Gastrocnemius medialis (tissue), 4 donors: ENCODE data around the gene HPCA.

ENCODE experiments used
- CTCF ChIP-seq, 5 experiments: fragments of 450-650 bp in 3 of 5; fragments of 200-600 bp in 2 of 5; sonication (generic) in 2 of 5; IDR thresholded peaks in 4 of 5; conservative IDR thresholded peaks in 1 of 5; 1 replicate in 4 of 5; 2 replicates in 1 of 5; pipeline ENCODE4 v1.5.1; 2016 to 2019; ENCODE audit warnings: antibody characterized with exemption in 5 of 5, mild to moderate bottlenecking in 3 of 5, moderate library complexity in 3 of 5
- POLR2A ChIP-seq, 2 donors: fragments of 450-650 bp; IDR thresholded peaks; one replicate each; pipeline ENCODE4 v1.6.1; 2017; ENCODE audit warnings: antibody characterized with exemption in 2 of 2, mild to moderate bottlenecking in 2 of 2, moderate library complexity in 2 of 2

DNA sequence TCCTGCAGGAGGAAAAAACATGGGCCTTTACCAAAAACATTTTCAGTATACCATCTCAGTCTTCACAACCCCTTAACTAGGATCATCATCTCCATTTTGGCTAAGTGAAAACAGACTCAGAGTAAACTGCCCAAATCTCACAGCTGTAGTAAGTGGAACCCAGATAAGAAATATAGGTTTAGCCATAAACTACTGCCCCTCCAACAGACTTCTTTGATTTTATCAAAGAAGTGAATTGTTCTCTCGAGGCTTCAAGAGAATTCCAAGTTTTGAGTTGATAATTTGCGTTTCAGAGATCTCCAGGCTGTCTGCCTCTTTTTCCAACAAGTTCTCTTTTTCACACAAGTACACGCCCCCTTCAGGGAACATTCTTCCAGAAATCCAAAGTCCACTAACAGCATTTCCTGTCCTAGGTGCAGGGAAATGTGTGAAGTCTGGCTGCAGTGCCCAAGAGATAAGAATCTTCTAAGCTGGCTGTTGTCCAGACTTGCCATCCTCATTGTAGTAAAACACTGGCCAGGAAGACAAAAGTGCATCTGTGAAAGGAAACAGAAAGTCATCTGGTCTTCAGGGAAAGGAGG, 47.5 kb downstream of the HPCA start:
- TF ChIP-seq CTCF (IDR thresholded peaks at IDR 0.05 in 4 of 5, conservative IDR thresholded peaks at IDR 0.05 in 1 of 5) (peak in 1 of 5 experiments; percentile 12), POLR2A (IDR thresholded peaks at IDR 0.05) (no peak)
